HG03196 (cell line): ENCODE data around the gene MYO1E.
"Not testable (repeated sequence)": the region's sequence is repeated elsewhere in the genome, so short reads cannot be mapped to it uniquely, and the experiment has no call there.

Experiments
- ATAC-seq: cut with Tn5 transposase; IDR thresholded peaks from one replicate; pipeline ENCODE4 v1.9.1; 2021; ENCODE audit not compliant: unreplicated experiment

Gene MYO1E

DNA sequence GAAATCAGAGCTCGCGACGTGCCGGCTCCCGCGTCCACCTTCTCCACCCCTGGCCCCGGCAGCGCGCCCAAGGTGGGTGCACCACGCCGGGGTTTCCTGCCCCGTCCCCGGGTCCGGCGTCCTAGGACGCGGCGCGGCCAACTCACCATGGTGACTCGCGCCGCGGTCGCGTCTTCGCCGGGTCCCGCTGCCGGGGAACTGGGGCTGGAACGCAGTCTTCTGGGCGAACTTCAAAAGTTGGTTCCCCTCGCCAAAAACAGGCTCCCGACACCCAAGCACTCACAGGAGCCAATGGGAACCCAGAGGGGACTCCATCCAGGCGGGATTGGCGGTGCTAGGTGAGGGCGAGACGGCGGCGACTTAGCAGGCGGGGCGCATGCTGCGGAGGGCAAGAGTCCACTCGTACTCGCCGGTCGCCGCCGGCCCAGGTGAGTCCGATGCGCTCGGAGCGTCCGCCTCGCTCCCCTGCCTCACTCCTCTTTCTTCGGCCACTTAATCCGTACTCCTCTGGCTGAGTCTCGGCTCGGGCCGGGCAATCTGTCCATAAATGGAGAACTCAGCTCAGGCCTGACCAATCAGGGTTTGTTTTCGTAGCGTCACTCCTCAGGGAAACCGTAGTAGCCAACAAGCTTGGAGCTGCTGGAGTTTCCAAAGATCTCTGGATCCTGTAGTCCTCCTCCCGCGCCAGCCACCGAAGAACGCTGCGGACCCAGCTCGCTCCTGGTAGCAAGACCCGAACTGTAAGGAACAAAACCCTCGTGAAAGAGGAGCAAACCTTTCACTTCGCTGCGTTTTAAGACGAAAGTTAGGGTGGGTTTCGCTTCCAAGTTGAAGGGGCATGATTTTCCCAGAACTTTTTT, at the start of gene MYO1E:
Gene MYO1E, minus strand, starts transcription at position 520 of the 860 bp plus-strand sequence. Its CDS starts 371 bp downstream, at position 149.
- ATAC-seq = peak; percentile 47

DNA sequence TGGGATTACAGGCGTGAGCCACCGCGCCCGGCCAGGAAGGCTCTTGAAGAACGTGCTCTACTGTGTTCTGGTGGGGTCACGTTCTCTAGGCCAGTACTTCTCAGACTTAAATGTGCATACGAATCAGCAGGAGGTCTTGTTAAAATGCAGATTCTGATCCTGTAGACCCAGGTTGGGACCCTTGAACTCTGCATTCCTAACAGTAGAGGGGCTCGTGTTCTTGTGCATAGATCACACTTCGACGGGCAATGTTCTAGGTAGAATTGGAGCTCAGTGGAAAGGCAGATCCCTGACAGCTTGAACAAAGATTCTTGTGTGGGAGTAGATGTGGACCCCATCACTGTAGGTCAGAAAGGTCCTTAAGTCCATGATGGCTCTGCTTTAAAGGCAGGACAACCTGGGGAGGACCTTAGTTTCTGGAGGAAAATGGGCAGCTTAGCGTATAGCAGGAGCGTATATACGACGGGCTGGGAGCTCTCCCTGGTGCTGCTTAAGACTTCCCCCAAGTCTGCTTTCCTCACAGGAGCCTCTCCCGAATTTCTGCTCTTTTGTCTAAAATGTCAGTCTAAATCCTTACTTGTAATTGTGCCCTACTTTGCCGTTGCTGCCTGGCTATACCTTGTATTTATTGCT, 48.4 kb upstream of the MYO1E start:
- no peak for ATAC-seq

DNA sequence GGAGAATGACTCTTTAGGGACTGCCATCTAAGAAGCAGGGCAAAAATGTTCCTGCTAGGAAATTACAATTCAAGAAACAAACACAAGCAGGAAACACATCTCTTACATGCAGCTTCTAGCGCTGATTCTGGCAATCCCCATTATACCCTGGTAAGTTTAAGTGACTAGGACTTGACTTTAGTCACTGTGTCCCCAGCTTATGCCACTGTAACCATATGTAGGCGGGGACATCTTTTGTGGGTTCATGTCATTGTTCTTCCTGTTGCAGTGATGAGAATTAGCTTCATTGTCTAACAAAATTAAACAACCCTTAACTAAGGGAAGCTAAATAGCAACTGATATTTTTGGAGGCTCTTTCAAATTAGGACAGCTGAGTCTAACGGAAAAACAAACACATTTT, 47.4 kb upstream of the MYO1E start:
- ATAC-seq = no peak

DNA sequence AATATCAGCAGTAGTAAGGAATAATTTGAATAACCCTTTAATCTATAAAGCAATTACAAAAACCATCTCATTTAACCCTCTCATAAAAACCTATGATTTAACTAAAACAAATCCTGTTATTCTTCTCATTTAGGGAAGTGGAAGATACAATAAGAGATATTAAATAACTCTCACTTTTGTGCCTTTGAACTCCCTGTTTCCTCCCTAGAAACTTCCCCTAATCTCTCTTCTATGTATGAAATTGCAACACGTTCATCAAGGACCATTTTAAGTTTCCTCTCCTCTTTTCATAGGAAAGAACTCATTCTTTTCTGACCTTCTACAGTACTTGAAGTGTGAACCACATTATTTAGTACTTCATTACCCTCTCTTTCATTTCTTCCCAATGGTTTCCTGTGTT, 46.5 kb upstream of the MYO1E start:
- no peak for ATAC-seq

DNA sequence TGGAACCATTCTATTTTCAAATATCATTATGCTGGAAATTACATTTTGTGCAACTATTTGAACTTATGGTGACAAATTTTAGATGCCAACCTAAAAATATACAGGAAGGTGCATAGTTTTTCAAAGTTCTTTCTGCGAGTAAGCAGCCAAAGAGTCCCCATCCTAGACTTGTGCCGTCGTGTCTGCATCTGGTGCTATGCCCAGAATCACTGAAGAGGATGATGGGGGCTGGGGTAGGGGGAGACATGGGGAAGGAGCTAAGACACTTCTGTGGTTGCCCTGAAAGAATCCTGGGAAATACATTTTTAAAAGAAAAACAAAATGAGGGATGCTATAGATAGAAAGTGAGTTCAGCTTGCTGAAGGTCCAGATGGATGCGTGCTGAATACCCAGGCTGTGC, 44.1 kb upstream of the MYO1E start:
- ATAC-seq = no peak

DNA sequence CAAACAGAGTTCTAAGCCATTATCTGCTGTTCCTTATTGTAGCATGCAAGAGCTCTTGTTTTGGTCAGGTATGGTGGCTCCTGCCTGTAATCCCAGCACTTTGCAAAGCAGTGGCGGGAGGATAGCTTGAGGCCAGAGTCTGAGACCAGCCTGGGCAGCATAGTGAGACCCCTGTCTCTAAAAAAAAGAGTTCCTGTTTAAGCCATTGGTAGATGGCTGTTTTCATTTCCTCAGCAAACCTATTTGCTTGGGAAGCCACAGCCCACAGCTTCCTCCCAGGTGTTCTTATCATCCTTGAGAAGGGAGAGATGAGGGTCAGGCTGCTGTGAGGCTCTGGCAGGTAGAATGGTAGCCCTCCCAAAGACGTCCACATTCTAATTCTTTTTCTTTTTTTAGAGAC, 40.9 kb upstream of the MYO1E start:
- ATAC-seq = no peak

DNA sequence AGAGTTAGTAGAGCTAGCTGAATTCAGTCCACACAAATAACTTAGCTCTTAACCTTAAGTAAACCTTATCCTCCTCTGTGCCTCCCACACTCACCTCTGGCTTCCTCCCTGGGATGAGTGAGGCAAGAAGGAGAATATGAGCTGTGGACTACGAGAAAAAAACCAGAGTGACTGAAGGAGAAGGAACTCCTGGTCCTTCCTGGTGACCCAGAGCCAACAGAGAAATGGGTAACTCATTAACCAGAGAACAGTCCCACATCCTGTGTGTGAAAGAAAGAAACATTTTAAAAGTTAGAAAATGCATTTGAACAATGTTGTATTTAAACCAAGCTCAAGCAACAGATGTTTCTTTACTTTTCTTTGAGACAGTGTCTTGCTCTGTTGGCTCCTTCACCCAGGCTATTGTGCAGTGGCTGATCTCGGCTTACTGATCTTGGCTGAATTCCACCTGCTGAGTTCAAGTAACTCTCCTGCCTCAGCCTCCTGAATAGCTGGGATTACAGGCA, 37.8 kb upstream of the MYO1E start:
- ATAC-seq = no peak

DNA sequence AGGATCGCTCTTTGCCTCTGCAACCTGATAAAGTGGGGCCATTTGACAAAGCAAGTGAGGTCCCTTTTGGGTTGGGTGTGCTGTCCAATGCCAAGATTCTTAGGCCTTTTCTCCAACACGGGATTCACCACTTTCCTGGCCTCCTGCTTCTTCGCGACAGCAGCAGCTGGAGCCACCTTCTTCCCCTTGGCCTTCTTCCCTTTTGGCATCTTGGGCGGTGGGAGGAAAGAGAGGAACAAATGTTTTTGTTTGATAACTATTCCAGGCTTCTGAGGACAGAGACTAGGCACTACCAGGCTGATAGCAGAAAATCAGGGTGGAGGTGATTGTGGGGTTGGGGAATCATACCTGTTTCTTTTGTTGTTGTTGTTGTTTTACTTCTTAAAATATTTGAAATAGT, 35.3 kb upstream of the MYO1E start:
- no peak for ATAC-seq

DNA sequence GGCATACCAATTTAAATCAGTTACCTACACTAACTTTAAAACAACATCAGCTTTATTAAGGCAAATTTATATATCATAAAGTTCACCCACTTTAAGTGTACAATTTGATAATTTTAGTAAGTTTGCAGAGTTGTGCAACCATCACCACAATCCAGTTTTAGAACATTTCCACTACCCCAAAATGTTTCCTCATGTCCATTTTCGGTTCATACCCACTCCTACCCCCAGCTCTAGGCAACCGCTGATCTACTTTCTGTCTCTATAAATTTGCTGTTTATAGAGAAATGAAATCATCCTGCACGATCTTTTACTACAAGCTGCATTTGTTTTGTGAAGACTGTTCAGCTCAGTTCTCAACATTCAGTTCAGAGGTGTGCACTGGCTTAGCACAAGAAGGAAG, 33.8 kb upstream of the MYO1E start:
- ATAC-seq = no peak

DNA sequence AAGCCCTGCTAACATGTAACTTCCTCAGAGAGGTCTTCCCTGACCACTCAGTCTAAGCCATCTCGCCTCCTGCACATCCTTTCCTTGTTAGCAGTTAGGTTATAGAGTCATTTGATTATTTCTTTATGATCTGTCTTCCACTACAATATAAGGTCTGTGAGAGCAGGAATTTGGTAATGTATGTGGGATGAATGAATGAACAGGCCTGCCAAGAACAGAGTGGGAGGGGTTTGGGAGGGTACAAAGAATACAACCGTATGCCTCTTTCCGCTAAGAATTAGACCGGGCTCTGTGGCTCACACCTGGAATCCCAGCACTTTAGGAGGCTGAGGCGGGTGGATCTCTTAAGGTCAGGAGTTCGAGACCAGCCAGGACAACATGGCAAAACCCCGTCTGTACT, 32.4 kb upstream of the MYO1E start:
- no peak for ATAC-seq

DNA sequence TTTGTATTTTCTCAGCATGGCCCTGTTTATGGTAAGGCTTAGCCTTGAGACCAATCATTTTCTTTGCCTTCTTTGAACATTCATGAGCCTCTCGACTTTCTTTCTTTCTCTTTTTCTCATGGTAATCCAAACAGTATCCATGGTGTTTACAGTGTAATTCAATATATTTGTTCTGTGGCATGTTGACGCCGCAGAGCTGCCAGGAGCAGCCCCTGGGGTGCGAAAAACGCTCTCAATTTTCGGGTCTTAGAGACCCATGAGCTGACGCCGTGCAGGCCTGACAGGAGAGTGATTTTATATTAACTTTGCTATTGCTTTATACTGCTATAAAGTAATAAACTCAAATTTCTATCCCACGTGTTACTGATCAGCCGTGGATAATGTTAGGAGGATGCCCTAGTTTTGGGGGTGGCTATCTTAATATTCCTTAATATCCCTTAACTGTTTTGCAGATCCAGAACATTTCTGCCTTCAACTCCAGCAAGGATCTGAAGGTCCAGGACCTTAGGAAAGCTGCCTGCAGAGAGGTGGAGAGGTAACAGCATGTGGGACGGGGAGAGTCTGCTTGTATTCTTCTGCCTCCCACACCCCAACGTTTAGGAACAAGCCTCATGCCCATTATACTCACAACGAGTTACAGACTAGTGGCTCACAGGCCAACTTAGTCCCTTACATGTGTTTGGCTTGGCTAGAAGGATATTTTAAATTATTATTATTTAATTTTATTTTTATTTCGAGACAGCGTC, 29.3 kb upstream of the MYO1E start:
- ATAC-seq = no peak

DNA sequence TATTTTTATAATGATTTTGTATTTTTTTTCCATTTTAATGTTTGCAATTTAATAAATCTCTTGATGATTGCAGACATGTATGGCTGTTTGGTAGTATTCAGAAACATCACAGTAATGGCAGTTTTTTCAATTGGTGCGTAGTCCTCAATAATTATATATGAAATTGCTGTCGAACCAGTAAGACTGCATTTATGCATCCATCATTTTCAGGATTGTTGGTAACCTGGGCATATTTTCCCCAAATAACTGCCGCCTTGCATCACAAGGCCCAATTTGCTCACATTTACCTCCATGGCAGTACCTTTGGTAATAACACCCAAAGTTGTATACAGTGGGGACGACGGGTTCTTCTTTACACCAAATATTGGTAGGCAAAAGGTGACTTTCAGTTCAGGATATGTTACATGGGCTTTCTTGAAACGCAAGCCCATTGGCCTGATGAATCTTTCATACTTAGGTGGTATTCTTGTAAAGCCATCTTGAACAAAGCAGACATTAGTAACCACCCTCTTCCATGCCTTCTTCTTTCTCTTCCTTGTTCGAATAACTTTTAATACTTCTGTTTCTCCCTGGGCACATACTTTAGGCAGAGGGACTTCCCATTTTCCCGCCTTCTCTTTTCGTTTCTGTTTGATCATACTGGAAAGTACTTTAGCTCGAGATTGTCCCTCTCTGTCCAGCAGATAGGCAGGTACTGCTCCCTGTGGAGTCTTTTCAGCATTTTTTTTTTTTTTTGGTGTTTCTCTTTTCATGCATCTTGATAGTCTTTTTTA, 28.6 kb upstream of the MYO1E start:
- not testable (repeated sequence) for ATAC-seq

DNA sequence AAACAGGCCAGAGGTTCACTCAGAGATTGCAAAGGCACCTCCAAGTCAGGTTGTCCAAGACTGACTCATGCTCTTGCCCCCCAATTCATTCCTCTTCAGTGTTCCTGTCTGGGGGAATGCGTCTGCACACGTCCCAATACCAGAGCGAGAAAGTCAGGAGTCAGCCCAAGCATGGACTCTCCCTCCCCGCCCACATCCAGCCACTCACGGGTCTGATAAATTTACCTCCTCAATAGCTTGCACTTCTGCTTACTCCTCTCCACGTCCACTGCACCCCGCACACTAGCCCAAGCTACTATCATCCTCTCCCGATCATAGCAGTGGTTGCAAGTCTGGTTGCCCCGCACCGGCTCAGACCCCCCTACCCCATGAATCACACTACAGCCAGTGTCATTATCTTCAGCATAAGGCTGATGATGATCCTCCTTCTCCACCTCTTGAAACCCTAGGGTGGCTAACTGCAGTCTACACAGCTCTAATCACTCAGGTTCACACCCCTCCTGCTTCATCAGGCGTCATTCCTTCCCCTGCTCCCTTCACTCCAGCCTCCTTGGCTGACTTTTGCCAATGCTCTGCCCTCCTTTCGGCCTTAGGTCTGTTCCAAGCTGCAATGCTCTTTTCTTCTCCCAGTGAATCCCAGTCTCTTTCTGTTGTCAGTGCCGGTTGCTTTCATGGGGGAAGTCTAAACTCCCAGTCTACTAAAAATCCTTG, 27.6 kb upstream of the MYO1E start:
- no peak for ATAC-seq

DNA sequence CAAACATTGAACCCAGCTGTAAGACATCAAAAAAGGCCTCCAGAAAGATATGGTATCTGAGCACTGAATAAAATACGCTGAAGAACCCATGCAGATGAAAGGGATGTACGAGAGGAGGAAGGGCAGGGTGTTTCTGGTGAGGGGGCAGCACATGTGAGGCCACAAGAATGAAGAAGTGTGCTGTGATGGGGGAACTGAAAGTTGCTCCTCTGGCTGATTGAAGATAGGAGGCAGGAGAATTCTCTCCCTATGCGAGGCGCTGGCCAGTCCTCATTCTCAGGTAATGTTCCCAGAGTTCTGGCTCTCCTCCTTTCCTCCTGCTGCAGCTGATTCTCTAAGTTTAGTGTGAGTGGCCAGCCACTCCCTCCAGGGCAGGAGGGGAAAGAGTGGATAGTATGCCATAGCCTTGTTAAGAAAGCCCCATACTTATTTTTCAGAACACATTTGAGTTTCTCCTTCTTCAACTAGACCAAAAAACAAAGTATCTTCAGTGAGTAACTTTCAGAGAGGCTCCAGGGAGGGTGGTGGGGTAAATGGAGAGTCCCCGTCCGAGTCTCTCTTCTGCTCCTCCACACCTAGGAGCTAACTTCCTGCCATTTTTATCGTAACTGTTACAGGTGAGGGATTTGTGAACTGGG, 26.9 kb upstream of the MYO1E start:
- ATAC-seq = no peak

DNA sequence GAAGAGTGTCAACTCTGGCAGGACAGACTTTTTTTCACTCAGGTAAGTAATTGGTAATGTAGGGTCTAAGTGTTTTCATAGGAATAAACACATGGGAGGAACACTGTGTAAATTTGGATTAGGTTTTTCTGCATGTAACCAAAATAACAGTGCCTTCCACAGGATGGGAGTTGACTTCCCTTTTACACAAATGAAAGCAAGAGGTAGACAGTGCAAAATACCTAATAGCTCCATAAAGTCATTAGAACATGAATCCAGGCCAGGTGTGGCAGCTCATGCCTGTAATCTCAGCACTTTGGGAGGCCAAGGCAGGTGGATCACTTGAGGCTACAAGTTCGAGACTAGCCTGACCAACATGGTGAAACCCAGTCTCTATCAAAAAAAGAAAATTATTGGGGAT, 25.5 kb upstream of the MYO1E start:
- no peak for ATAC-seq

DNA sequence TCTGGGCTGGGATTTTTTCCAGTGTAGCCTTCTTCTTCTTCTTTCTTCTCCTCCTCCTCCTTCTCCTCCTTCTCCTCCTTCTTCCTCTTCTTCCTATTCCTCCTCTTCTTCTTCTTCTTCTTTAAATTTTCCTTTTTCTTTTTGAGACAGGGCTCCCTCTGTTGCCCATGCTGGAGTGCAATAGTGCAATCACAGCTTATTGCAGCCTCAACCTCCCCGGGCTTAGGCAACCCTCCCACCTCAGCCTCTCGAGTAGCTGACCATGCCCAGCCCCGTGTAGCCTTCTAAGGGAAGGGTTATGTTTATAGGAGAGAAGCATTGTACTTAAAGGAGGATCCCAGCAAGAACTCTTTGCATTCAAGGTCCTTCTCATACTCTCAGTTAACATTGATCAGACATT, 24.0 kb upstream of the MYO1E start:
- no peak for ATAC-seq

DNA sequence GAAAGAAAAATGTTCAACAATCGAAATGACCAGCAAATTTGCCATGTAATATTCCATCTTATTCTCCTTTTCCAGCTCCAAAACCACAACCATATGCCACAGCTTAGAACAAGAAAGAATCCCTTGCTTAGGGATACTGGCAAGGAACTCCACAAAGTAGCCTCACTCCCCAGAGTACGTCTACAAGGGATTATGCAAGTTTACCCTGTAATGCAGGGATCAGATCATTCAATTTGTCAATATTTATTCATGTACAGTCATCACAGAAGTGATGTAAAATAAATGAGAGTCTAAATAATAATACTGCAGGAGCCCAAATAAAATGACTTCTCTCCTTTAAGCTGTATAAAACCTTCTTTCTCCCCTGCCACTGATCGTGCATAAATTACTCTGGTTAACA, 23.5 kb upstream of the MYO1E start:
- no peak for ATAC-seq

DNA sequence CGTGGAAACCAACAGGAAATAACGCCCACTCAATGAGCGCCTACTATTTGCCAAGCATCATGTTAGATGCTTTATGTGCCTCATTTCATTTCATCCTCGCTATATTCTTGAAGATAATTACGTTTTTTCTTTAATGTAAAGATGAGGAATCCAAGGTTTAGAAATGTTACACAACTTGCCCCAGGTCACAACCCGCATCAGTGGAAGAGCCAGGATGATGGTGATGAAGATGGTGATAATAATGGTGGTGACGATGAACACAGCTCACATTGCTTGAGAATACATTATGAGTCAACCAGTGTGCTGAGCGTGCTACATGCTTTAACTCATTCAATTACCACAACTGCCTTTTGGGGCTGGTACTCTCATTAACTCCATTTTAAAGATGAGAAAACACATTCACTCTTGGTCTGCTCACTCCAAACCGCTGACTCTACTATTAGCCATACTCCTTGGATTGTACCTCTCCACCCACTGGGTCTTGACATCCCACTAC, 21.5 kb upstream of the MYO1E start:
- ATAC-seq = no peak

DNA sequence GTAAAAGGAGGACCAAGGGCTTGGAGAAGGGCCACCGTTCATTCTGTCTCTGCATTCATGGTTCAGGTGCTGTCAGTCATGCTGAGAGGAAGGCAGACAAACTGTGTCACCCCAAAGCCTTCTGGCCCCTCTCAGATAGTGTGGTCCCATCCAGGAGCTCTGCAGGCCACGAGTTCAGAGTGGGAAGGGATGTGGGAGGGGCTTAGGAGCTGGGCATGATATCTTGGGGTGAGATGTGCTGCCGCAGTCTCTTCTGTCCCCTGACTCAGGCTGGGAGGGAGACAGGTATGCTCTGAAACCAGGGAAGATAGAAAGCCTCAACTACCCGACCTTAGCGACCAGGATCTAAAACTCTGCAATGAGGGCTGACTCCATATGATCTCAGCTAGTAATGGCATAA, 19.6 kb upstream of the MYO1E start:
- no peak for ATAC-seq

DNA sequence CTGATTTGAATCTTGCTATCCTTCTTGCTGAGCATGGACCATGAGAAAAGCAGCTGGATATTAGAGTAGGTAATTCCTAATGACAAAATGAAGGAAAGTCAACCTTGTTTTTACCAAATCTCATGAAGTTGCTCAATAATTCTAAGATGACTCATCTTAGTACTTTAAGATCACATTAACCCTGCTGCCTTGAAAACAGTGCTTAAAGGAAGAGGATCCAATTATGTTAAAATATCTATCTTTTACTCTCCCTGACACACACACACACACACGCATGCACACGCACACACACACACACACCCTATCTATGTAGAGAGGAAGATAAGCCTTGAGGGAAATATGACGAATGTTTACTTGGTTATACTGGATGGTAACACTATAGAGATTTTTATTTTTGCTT, 16.0 kb upstream of the MYO1E start:
- ATAC-seq = no peak
